AG09319 (cell line): ENCODE data around the gene MTMR12.

Source experiments
- DNase-seq: peaks from one replicate; pipeline ENCODE4 v3.0.0-alpha.2; 2010; ENCODE audit warnings: low read depth; ENCODE audit errors: extremely low read depth
- CTCF ChIP-seq: IDR thresholded peaks from 2 replicates; pipeline ENCODE4 v1.5.1; 2011; ENCODE audit warnings: low read depth, mild to moderate bottlenecking, inconsistent platforms, low read length, moderate library complexity

Gene MTMR12

GRCh38 chr5:32270946-32271345 is 41.8 kb downstream of the MTMR12 start:
- DNase-seq, result no peak
- no peak for TF ChIP-seq CTCF

- no peak for TF ChIP-seq CTCF
- no peak for DNase-seq
Observed at GRCh38 chr5:32270178-32270577, 42.6 kb downstream of the MTMR12 start.

- DNase-seq, result no peak
- TF ChIP-seq CTCF, result no peak
Observed at GRCh38 chr5:32265902-32266301, 46.8 kb downstream of the MTMR12 start.

- TF ChIP-seq CTCF, result no peak
- no peak for DNase-seq
Observed at GRCh38 chr5:32264957-32265572, 47.7 kb downstream of the MTMR12 start.

- no peak for DNase-seq
- TF ChIP-seq CTCF, result no peak
Observed at GRCh38 chr5:32263684-32264083, 49.1 kb downstream of the MTMR12 start.

- no peak for DNase-seq
- no peak for TF ChIP-seq CTCF
Observed at GRCh38 chr5:32261198-32261597, 51.5 kb downstream of the MTMR12 start.

- DNase-seq, result no peak
- no peak for TF ChIP-seq CTCF
Observed at GRCh38 chr5:32259033-32259432, 53.7 kb downstream of the MTMR12 start.
